ENCODE data around the gene RNF112. TPM values are rescaled to one million over a fixed set of nuclear protein-coding genes. Genes with fewer than 3 reads are reported as not detected.
A peak's percentile ranks its signal among the peaks of the same experiment; 100 is the strongest.

The RNF112 gene
- total RNA-seq, 1 experiment from 2014 or later: 0.09 TPM

DNA sequence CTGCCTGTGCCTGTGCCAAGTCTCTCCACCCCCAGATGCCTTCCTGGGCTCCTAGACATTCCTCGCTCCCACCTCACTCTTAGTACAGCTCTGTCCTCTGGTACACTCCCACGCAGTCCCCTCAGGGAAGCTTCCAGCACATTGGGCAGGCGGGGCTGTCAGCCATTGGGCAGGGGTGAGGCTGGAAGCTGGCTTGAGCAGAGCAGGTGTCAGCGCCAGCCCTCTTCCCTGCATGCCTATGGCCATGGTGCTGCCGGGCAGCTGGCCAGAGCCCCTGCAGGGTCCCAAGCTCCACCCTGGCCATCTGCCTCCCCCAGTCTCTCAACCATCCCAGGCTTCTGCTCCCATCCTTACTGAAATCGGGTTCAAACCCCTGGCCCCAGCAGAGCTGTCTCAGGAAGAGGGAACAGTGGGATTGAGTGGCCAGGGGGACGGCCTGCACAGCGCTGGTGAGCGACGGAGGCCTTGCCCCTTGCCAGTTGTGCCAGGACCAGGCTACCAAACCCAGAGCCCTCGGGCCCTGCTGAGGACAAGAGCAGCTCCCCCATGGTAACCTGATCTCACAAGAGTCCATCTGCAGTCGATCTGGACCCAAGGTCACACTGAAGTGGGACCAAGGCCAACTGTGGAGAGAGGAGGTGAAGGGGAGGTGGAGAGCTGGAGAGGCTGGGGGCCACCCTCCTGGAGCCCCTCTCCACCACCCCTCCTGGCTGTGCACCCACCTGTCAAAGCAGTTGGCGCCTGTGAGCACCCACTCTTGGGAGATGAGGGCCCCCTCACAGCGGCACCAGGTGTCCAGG, 46.1 kb upstream of the RNF112 start:
- BruUV-seq (replicated peaks): no TSS peak
- CTCF ChIA-PET: interaction anchor here (1.5 kb wide), 1 partner anchor 82 kb away, joined by 8 read pairs; no protein-coding TSS in a partner anchor
- no peaks in the 10 kb centered on the region for H3K36me3 ChIP-seq (ENCODE audit: insufficient read depth, low read length, poor library complexity, severe bottlenecking)
- no peak for DNase-seq (ENCODE audit: low spot score)
- POLR2A ChIA-PET (ENCODE audit: low non-redundant PET): interaction anchor here (1.3 kb wide), 1 partner anchor 23 kb away, joined by 6 read pairs; no protein-coding TSS in a partner anchor
- peaks cover 22% of the 10 kb centered on the region for H3K4me1 ChIP-seq (ENCODE audit: insufficient read depth, low read length, poor library complexity, severe bottlenecking)
- no peak overlapping the region for H3K4me3 ChIP-seq (ENCODE audit: low read depth, low read length, poor library complexity, severe bottlenecking)
- intact Hi-C loops (cut with micrococcal nuclease; ENCODE audit: unreplicated experiment): loop anchor here (5.0 kb wide), 1 partner anchor 282 kb away; the partner anchor contains the start of gene ALDH3A2
- H3K9me3 ChIP-seq (ENCODE audit: low read depth, low read length, poor library complexity, severe bottlenecking): no peaks in the 10 kb centered on the region
- H3K27ac ChIP-seq (ENCODE audit: low read depth, low read length, poor library complexity, severe bottlenecking): peak overlapping the region; percentile 11
- H3K27me3 ChIP-seq (replicated peaks; ENCODE audit: insufficient read depth, low read depth, low read length, poor library complexity): no peaks in the 10 kb centered on the region
- TF ChIP-seq, protein P1, sequence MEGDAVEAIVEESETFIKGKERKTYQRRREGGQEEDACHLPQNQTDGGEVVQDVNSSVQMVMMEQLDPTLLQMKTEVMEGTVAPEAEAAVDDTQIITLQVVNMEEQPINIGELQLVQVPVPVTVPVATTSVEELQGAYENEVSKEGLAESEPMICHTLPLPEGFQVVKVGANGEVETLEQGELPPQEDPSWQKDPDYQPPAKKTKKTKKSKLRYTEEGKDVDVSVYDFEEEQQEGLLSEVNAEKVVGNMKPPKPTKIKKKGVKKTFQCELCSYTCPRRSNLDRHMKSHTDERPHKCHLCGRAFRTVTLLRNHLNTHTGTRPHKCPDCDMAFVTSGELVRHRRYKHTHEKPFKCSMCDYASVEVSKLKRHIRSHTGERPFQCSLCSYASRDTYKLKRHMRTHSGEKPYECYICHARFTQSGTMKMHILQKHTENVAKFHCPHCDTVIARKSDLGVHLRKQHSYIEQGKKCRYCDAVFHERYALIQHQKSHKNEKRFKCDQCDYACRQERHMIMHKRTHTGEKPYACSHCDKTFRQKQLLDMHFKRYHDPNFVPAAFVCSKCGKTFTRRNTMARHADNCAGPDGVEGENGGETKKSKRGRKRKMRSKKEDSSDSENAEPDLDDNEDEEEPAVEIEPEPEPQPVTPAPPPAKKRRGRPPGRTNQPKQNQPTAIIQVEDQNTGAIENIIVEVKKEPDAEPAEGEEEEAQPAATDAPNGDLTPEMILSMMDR (conservative IDR thresholded peaks at IDR 0.05; ENCODE audit: low read depth, low read length): no peak
- no peak for TF ChIP-seq EZH2 (IDR thresholded peaks at IDR 0.05; ENCODE audit: borderline replicate concordance, low read depth, low read length, poor library complexity, severe bottlenecking)

DNA sequence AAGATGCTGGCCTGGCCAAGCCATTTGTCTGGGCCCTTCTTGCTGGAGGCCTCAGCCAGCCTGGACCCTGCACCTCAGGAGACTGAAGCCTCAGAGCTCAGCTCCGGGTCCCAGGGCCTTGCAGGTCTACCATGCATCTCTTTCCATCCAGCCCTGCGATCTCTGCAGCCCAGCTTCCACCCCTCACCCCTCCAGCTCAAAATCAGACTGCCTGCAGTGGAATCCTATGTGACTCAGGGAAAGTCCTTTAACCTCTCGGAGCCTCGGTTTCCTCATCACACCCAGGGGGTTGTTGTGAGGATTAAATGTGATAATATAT, 45.6 kb upstream of the RNF112 start:
- ChIA-PET POLR2A (ENCODE audit: low non-redundant PET) (interaction anchor here (1.3 kb wide), 1 partner anchor 22 kb away, joined by 6 read pairs; no protein-coding TSS in a partner anchor), CTCF (interaction anchor here (1.5 kb wide), 1 partner anchor 81 kb away, joined by 8 read pairs; no protein-coding TSS in a partner anchor)
- H3K36me3 ChIP-seq (ENCODE audit: insufficient read depth, low read length, poor library complexity, severe bottlenecking): no peaks in the 10 kb centered on the region
- intact Hi-C loops (cut with micrococcal nuclease; ENCODE audit: unreplicated experiment): no loop called here
- peaks cover 22% of the 10 kb centered on the region for H3K4me1 ChIP-seq (ENCODE audit: insufficient read depth, low read length, poor library complexity, severe bottlenecking)
- H3K9me3 ChIP-seq (ENCODE audit: low read depth, low read length, poor library complexity, severe bottlenecking): no peaks in the 10 kb centered on the region
- TF ChIP-seq, protein P1 (conservative IDR thresholded peaks at IDR 0.05; ENCODE audit: low read depth, low read length): no peak
- no peak for TF ChIP-seq EZH2 (IDR thresholded peaks at IDR 0.05; ENCODE audit: borderline replicate concordance, low read depth, low read length, poor library complexity, severe bottlenecking)
- no peaks in the 10 kb centered on the region for H3K27me3 ChIP-seq (replicated peaks; ENCODE audit: insufficient read depth, low read depth, low read length, poor library complexity)
- no peak for DNase-seq (ENCODE audit: low spot score)
- H3K4me3 ChIP-seq (ENCODE audit: low read depth, low read length, poor library complexity, severe bottlenecking): no peak overlapping the region
- peak overlapping the region; percentile 11 for H3K27ac ChIP-seq (ENCODE audit: low read depth, low read length, poor library complexity, severe bottlenecking)
- no TSS peak for BruUV-seq (replicated peaks)

DNA sequence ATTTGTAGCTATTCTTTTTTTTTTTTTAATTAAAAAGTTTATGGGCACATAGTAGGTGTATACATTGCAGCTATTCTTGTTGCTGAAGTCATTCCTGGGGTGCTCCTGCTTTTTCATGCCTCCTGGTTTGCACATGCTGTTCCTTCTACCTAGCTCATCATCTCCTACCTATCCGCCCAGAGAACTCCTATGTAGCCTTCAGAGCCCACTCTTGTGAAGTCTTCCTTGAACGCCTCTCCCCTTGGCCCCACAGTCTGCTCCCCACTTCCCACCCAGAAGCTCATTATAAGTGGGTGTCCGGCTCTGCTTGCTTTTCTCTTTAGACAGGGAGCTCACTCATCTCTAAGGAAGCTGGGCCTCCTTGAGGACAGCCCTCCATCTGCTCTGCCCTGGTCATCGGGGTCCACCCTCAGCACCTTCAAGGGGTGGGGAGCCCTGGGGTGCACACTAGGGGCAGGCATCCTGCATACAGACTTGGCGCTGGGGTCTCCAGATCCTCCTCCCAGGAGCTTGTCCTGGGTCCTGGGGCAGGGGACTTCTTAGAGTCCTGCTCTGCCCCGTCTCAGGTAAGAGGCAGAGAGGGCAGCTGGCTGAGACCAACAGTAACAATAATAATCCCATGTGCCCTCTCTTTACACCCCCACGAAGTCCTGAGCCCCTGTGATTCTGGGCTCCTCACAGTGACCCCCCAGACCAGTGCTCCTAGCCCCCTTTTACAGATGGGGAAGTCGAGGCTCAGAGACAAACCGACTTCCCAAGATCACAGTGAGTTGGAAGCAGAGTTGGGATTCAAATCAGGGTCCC, 45.0 kb upstream of the RNF112 start:
- Histone ChIP-seq H3K27me3 (replicated peaks; ENCODE audit: insufficient read depth, low read depth, low read length, poor library complexity) (no peaks in the 10 kb centered on the region), H3K4me1 (ENCODE audit: insufficient read depth, low read length, poor library complexity, severe bottlenecking) (peaks cover 22% of the 10 kb centered on the region), H3K36me3 (ENCODE audit: insufficient read depth, low read length, poor library complexity, severe bottlenecking) (no peaks in the 10 kb centered on the region), H3K9me3 (ENCODE audit: low read depth, low read length, poor library complexity, severe bottlenecking) (no peaks in the 10 kb centered on the region), H3K4me3 (ENCODE audit: low read depth, low read length, poor library complexity, severe bottlenecking) (no peak overlapping the region), H3K27ac (ENCODE audit: low read depth, low read length, poor library complexity, severe bottlenecking) (no peak overlapping the region)
- no peak for DNase-seq (ENCODE audit: low spot score)
- POLR2A ChIA-PET (ENCODE audit: low non-redundant PET): interaction anchor here (1.3 kb wide), 1 partner anchor 21 kb away, joined by 6 read pairs; no protein-coding TSS in a partner anchor
- no peak for TF ChIP-seq EZH2 (IDR thresholded peaks at IDR 0.05; ENCODE audit: borderline replicate concordance, low read depth, low read length, poor library complexity, severe bottlenecking)
- TF ChIP-seq, protein P1 (conservative IDR thresholded peaks at IDR 0.05; ENCODE audit: low read depth, low read length): no peak
- intact Hi-C loops (cut with micrococcal nuclease; ENCODE audit: unreplicated experiment): no loop called here
- no TSS peak for BruUV-seq (replicated peaks)
- CTCF ChIA-PET: no interaction called here

All from A673 (cell line).